Femur (tissue), 1 donor: ENCODE results near the gene P4HA2.
A peak's percentile ranks its signal among the peaks of the same experiment; 100 is the strongest.

ENCODE experiments used
- DNase-seq: peaks from one replicate; pipeline ENCODE4 v3.0.0-alpha.2; 2017

The P4HA2 gene

DNA sequence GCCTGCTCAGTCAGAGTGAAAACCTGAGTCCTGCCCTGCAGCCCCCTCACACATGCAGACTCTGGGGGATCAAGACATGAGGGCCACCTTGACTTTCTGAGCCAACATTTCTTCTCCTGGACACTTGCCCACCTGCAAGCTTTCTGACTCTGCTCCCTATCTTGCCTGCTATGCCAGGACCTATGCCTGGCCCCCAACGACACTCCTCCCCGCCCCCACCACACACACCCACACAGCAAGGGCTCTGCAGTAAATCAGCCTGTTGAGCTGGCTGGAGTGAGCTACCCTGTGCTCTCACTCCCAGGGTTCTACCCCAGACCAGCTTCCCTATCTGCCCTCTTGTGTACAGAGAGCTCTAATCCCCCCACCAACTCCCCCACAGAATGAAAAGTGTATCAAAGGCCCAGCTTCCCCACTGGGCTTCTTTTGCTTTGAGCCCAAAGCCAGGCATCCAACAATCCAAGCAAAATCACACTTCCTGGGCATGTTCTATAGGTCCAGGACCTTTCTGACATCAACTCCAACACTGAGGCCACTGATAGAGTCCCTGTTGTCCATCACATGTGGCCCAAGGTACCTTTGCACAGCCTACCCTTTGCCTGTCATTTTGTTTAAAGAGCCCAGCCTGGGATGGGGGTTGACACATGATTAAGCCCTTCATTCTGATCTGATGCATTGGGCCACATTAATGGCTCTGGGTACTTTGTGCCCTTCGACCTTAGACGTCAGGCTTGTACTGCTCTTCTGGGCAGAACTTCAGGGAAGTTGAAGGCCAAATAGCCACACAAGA, 37.1 kb upstream of the P4HA2 start:
- peak; percentile 27 for DNase-seq

DNA sequence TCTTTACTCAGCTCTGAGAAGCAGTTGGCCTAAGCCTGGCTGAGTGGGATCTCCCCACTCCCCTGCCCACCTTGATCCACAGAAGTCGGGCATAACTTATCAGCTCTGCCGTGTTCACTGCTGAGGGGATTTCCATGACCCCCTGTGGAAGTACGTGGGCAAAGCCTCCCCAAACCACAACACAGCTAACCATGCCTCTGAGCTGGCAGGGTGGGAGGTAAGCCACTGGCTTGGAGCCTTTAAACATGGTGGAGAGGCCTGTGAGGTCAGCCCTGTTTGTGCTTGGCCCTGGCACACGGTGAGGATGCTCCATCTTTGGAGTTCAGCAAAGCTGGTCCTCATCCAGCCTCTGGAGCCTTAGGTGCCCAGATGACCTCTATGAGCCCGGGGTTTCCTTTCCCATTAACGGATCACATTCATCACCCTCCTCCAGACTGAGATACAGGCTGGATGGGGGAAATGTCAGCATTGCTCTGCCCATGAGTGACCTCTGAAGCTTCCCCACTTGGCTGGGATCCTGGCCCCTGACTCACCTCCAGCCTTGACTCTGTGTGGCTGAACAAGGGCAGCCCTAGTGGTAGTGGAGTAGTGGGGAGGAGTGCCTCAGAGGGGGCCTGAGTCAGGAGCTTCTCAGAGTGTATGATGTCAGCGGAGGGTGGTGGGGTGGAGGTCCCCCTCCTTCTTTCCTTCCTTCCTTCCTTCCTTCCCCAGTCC, 36.1 kb upstream of the P4HA2 start:
- peak; percentile 41 for DNase-seq

DNA sequence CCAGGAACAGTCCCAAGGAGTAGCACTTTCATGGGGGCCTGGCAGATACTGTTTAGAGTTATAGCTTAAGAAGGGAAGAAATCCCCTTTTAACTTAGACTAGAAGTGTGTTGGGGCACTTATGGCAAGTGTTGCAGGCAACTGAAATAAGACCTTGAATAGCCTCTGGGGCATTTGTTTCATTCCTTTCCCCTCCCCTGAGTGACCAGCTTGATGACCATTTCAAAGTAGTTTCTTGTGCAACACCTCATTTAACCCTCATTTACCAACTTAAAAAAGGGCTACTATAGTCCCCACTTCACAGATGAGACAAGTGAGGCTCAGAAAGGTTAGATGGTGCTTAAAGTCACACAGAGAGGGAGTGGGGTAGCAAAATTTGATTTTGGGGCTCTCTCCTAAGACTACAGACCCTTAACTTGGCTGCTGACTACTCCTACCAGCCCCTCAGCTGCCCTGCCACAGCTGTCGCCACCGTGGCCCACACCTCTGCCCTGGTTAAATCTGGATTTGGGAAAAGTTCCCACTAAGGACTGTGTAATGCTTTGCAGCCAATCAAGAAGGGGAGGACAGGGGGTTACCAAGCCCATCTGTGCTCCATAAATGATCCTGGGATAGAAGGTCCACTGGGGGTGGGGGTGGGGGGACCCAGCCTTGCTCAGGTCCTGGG, 35.4 kb upstream of the P4HA2 start:
- no peak for DNase-seq

DNA sequence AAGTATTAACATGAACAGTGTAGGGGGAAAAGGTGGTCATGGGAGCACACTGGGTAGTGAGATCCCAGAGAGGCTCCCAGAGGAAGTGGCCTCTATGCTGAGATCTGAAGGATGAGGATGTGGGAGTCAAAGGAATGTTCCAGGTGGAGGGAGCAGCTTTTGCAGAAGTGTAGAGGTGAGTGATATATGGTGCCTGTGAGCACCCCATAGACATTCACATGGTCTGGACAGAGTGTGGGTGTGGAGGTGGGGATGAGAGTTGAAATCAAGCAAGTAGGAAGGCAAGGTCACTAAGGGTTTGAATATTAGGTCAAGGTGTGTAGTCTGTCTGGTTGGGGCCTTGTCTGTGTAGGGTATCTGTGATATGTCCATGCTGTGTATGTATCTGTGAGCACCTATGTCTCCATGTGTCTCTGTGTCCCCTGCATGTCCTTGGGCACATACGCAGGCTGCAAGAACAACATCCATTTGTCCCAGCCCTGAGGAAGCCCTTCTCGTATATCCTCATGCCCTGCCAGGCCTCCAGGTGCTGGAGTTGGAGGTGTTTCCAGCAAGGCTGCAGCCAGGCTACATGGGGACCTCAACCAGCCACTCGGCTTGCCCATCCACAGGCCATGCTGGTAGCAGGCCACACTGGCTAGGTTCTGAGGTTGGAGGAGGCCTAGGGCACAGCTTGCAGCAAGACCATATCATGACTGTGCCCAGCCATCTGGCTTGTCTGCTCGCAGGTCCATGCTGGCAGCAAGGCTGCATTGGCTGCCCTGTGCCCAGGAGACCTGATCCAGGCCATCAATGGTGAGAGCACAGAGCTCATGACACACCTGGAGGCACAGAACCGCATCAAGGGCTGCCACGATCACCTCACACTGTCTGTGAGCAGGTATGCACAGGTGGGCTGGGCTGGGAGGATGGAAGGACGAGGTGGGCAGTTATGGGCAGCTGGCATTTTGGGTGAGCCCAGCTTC, 34.5 kb upstream of the P4HA2 start:
- peak; percentile 16 for DNase-seq

DNA sequence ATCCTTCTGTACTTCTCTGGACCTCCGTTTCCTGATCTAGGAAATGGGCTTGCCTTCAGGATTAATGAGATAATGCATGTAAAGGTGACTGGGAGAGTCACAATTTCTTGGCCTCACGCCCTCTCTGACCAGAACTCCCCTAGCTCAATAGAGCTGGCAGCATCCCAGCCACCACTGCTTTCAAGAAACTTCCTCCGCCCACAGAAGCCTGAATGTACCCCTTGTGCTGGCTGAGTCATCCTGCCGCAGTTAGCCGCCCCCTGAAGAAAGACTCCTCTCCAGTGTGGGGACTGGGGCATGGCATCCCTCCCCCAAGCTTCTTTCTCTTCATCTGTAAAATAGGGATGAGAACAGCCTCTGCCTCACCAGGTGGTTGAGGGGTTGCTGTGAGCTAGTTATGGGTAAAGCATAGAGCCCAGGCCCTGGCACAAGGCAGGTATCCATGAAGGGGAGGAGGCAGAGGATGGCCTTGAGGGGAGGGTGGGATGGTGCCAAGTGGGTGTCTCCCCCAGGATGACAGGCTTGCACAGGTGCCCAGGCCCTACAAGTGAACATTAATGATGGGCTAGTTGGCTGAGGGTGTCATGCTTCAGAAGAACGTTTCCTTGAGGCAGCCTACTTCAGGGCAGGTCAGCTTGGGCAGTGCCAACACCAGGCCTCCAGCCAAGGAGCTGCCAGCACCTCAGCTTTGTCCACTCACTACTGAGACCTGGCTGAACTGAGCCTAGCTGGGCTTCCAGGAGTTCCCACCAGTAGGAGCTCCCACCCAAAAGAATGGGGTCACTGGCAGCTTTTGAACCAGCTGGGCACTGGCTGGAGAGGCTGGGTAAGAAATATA, 33.3 kb upstream of the P4HA2 start:
- peak; percentile 77 for DNase-seq

DNA sequence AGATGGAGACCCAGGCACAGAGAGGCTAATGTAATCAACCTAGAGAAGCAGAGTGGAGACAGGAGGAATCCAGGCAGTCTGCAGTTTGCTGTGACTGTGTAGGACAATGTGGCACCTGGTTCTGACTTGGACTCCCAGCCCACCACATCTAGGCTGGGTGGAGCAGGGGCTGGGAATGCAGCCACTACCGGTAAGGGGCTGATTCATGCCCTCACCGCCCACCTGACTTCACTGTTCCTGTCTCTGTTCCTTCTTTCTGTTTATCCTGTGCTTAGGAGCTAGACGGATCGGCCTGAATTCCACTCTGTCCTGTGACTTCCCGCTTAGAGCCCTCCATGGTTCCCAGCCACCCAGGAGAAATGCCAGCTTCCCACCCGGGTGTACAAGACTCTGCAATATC, 32.4 kb upstream of the P4HA2 start:
- DNase-seq, result peak; percentile 20

DNA sequence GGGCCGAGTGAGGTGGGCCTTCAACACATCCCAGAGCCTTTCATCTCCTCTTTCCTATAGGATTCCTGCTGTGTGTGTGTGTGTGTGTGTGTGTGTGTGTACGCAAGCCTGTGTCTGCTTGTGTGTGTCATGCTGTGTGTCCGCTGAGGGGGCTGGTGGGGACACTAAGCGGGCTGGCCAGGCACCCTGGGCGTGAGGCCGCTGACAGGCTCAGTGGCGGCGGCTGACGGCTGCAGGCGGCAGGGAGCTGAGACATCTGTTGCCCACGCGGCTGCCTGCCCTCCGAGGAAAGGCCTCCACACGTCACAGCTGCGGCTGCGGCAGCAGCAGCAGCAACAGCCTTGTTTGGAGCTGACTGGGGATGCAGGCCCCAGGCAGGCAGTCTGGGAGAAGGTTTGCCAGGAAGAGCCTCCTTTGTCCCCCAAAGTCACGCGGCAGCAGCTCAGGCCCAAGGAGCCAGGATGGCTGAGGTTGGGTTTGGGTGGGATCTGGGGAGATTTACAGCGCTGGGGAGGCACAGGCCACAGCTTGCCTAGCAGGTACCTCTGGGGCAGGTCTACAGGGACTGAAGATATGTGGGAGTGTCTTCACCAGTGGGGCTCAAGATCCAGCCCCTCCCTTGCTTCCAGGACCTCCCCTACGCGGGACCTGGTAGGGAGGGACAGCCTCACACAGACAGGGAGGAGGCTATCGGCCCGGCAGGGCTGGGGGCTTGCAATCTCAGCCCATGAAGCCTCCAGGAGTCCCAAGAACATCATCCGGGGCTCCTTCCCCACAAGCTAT, 31.6 kb upstream of the P4HA2 start:
- DNase-seq, result peak; percentile 88

DNA sequence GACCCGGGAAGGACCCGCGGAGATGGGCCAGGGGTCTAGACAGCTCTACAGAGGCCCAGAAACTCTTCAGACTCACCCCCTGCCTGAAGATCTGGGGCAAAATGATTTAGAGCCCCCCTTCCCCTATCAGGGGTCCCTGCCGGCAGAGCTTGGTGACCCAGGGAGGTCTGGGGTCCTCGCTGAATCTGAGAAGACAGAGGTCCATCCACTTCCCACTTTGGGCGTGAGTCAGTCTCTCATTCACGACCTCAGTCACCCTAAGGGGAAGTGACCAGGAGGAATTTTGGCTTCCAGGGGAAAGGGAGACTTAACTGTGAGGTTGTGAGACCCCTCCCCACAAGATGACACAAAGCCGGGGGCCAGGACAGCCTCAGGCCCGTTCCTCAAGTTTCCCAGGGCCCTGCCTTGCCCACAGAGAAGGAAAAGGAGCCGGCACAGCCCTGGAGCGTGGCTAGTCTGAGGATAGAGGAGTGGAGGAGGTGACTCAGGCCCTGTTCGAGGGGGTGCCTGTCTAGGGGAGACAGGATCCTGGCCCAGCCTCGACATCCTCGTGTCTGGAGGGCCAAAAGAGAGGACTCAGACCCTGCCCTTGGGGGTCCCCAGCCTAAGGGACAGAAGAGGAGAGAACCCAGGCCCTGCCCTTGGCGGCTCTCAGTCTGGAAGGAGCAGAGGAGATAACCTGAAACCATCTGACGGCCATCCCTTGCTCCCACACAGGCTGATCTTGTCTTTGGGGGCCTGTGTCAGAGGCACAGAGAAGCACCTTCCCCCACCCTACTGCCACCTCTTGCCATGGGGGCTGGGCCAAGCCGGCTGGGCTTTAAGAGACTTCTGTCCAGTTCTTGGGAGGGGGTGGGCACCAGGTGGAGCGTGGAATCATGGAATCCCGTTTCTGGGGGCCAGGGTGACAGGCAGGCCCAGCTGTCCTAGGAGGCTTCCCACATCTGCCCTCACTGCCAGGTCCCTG, 30.7 kb upstream of the P4HA2 start:
- peak; percentile 75 for DNase-seq

DNA sequence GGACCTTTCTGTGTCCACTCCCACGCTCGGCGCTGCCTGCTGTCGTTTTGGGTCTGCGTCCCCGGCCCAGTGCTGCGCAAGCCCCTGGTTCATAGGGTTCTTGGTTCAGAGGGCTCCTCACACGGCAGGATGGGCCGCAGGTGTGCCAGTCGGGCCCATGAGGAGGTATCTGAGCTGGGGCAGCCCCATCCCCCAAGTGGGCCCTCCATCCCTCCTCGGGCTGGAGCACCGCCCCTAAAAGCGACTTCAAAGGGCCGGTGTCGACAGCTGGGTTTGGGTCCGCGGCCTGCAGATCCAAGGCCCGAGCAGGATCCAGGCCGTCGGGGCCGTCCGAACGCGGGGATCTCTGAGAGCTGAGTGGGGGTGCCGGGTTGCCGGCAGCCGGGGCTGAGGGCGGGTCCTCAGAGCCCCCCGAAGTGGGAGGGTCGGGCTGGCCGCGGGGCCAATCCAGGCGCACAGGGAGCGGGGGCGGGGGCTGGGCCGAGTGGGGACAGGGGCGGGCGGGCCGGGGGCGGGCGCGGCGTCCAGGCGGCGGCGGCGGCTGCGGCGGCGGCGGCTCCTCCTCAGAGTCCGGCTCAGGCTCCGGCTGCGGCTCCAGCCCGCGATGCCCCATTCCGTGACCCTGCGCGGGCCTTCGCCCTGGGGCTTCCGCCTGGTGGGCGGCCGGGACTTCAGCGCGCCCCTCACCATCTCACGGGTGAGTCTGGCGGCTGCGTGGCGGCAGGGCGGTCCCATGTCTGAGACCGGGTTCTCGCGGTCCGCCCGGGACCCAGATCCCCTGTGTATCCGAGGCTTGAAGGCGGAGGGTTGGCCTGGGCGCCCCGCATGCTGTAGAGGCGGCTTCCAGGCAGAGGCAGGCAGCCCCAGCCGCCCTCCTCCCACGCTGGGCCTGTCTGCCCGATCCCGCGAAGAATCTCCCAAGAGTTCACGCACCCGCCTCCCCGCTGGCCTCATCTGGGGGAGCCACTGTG, 29.8 kb upstream of the P4HA2 start, which contains the start of gene PDLIM4:
TSS of gene PDLIM4 (plus strand) at position 566 of the 971 bp plus-strand sequence. CDS start at position 605, 39 bp downstream.
- peak; percentile 85 for DNase-seq

DNA sequence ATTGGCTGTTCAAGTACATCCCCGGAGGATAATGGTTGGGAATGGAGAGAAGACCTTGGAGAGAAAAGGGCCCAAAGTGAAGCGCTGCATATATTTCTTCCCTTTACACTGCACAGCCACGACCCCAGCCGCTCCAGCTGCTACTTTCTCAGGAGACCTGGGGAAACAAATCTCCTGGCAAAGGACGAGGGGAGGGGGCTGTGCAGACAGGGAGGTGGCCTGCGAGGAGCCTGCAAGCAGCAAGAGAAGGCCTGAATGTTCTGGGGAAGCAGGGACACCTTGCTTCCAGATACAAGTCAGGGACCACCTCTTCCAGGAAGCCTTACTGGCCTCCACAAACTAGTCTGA, 29.1 kb upstream of the P4HA2 start:
- peak; percentile 25 for DNase-seq

DNA sequence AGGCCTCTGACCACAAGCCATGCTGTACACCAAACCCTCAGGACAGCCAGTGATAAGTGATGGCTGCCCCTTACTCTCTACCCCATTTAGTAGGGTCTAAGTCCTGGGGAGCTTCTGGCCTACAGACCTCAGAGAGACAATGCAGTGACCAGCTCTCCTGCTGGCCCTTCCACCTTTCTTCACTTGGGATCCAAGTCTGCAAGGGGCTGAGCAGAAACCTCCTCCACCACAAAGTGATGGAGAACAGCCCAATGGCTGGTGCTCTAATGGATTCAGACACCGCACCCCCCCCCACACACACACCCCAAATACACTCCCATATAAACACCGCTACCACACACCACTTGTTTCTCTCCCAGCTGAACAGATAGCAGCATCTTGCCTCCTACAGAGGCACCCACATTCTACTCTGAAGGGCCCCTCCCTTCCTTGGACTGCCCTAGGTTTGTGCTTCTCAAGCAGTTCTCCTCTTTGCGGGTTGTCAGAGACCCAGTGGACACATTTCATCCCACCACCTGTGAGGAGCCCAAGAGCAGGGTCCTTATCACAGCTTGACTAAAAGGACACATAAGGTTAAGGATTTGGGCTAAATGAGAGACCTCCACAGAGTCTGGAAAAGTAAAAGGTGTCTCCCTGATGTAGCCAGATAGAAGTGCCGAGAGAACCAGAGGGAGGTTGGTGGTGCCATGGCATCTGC, 28.6 kb upstream of the P4HA2 start:
- DNase-seq, result peak; percentile 12

DNA sequence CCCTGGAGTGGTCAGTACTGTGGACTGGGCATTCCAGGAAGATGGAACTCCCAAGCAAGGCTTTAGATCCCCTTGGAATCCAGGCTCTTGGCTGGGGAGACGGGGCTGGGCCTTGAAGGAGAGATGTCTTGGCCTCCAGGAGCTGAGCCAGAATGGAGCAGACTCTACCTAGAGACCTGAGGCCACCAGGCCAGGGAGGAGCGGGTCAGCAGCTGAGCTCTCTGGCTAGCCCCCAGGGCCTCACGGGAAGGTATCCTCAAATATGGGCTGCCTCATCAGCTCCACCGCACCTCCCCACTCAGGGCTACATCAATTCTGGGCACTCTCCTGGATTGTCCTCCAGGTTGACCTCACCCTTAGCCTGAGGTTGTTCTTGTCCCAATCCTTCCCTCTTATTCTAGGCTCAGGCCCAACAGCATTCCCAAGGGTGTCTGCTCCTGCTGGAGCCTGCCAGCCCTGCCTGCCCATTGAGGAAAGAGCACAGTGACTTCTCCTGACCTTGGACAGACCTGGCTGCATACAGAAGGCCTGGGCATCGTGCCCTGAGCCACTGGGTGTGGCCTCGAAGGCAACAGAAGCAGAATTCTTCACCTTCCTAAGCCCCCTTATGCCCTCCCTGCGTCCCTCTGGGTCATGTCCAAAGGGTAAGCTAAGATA, 26.8 kb upstream of the P4HA2 start:
- peak; percentile 50 for DNase-seq

DNA sequence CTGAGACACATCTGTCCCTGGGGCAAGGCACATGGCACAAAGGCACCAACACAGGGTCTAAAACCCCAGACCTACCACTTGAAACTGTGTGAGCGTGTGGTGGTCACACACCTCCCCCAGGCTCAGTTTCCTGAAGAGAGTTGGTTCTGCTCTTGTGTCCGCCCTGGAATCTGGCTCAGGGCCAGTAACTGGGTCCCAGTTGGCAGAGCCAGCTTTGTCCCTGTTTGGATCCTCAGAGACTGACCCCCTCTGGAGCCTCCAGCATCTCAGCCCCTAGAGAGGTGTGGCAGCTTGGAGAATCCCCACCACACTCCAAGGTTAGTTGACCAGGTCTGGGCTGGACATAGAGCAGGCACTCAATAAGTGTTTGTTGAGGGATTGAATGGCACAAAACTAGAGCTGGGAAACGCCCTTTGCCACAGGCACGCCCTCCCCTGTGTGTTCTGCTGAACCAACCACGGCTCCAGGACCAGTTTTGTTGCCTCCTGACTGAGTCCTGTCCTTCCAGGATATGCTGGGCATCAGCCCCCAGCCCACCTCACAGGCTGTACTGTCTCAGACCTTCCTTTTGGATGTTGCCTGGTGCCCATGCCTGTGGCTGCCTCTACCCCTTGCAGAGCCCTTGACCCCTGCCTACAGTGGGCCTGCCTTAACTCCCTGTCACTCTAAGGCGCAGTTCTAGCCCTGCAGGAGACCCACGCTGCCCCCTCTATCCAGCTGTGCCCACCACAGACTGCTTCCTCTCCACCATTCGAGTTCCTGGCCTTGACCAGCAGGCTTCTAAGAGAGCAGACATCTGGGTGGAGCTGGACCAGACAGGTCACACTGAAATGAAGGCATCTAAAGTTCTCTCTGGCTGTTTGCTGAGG, 26.0 kb upstream of the P4HA2 start:
- peak; percentile 21 for DNase-seq

DNA sequence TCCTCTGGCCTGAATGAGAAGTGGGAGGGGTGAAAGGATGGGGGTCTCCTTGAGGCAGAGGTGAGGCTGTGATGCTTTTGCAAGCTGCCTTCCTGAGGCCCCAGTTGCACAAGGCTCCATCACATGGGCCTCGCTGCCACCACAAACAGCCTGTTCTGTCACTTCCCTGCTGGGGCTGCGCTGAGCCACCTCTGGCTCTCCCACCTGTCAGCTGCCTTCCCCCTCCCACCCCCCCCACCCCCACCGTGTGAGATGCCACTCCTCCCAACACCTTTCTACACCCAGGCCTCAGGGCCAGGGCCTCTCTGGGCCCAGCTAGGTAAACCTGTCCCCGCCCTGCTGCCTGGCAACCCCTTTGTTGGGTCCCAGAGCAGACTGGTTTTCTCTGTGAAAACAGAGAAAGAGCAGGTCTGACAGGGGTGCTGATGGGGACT, 25.4 kb upstream of the P4HA2 start:
- DNase-seq, result peak; percentile 19

DNA sequence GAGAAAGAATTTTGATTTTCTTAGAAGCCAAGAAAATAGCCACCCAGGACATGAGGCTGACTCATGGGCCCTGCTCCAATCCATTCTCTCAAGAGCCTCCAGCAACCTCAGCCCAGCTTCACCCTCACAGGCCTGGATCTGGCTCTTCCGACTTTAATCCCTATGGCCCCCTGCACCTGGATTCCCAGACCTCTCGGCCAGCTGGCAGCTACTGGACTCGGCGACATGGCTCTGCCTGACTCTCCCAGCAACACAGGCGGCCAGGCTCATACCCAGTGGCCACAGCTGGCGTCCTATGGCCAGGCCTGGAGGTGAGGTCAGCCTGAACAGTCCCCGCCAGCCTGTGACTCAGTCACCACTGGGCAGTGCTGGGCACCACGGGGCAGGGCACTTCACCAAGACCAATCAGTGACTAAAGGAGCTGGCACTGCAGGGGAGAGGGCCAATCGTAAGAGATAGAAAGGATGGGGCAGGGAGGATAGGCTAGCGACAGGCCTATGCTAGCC, 23.6 kb upstream of the P4HA2 start:
- DNase-seq, result peak; percentile 60

DNA sequence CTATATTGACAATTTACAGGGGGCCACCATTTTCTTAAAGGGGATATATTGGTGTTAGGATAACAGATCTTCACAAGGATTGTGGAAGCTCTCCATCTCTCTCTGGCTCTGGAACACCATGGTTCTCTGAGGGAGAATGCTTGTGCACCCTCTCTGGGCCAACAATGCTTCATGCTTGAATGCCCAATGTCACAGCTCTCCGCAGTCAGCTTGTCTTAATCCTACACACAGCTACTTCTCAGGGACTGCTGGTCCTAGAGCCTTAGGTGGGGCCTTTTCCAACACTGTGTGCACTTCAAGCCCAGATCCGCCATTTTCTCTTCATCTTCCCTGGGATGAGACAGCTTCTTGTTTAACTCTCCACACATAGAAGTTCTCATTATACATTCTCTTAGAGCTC, 22.9 kb upstream of the P4HA2 start:
- DNase-seq, result peak; percentile 12
